Endothelial cell of hepatic sinusoid (primary cell): ENCODE data around the gene SLC43A2.

Source experiments
- in situ Hi-C: cut with HindIII; loops from 2 replicates; pipeline ENCODE4 v1.10.0; 2017; ENCODE audit warnings: low sequenced_read_pairs

Gene SLC43A2

DNA sequence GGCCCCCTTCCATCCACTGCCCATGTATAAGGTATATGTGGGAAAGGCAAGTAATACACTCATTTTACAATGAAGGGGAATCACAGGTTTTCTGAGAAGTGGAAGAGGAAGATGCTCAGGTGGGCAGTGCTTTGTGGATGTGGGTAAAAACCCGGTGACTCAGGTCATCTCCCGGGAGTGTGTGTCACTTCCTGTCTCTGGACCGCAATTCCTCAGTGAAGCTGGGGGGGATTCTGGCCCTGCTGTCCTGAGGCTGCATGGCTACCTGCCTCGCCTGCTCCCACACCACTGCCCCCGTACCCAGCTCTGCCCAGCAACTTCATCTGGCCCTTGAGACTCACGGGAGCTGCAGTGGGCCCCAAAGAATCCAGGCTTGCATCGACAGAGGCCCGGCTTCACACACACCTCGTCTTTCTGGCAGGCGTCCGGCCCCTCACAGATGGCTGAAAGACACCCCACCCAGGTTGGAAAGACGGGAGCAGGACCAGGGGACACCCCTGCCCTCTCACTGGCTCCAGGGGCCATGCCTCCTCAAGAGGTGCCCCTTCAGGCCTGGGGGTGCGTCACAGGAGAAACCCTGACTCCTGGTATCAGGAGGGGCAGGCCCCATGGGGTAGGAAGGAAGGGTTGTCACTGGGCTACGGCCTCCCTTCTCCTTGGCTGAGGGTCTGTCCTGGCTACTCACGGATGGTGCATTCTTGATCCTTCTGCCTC, 16.0 kb upstream of the SLC43A2 start:
- in situ Hi-C loops, result no loop called here

DNA sequence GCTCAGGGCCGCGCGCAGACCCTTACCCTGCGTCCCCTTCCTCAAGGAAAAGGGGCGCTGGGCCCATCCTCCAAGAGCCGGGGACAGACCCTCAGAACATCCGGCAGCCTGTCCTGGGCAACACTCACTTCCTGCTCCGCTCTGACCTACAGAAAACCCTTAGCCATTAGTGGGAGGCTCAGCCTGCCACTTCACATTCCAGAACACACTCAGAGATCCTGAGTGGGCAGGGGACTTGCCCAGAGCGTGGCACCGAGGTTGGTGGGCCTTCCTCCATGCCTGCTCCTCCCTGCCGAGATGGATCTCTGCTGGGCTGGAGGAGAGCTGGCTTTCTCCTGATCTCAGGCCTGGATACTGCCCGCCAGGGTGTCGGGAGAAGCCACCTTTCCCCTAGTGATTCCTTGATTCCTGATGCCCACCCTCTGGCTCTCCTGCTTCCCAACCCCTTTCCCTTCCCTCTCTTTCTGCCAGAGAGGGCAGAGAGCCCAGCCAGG, 15.4 kb upstream of the SLC43A2 start:
- in situ Hi-C loops, result no loop called here

DNA sequence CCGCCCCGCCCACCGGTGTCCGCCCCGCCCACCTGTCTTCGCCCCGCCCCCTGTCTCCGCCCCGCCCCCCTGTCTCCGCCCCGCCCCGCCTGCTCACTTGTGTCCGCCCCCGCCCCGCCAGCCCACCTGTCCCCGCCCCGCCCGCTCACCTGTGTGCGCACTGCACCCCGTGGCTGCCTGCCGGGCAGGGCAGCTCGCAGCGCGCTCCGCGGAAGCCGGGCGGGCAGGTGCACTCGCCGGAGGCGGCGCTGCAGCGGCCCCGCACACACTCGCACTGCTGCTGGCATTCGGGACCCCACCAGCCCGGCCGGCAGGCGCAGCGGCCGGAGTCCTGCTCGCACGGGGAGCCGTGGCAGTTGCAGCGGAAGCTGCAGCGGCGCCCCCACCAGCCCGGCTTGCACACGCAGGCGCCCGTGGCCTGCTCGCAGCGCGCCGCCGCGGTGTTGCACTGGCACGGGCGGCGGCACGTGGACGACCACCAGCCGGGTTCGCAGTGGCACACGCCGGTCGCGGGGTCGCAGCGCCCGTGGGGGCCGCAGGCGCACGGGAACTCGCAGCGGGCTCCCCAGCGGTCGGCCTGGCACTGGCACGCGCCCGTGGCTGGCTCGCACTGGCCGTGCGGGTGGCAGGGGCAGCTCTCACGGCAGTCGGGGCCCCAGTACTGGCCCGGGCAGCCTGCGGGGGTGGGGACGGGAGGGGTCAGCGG, 14.8 kb upstream of the SLC43A2 start:
- in situ Hi-C loops, result no loop called here

DNA sequence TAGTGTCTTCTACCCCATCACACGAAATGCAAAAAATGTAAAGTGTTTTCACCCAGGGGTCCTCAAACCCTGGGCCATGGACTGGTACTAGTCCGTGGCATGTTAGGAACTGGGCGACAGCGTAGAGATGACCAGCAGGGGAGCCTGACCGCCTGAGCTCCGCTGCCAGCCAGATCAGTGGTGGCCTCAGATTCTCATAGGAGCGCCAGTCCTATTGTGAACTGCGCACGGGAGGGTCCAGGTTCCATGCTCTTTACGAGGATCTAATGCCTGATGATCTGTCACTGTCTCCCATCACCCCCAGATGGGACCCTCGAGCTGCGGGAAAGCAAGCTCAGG, 12.4 kb upstream of the SLC43A2 start:
- in situ Hi-C loops, result no loop called here

DNA sequence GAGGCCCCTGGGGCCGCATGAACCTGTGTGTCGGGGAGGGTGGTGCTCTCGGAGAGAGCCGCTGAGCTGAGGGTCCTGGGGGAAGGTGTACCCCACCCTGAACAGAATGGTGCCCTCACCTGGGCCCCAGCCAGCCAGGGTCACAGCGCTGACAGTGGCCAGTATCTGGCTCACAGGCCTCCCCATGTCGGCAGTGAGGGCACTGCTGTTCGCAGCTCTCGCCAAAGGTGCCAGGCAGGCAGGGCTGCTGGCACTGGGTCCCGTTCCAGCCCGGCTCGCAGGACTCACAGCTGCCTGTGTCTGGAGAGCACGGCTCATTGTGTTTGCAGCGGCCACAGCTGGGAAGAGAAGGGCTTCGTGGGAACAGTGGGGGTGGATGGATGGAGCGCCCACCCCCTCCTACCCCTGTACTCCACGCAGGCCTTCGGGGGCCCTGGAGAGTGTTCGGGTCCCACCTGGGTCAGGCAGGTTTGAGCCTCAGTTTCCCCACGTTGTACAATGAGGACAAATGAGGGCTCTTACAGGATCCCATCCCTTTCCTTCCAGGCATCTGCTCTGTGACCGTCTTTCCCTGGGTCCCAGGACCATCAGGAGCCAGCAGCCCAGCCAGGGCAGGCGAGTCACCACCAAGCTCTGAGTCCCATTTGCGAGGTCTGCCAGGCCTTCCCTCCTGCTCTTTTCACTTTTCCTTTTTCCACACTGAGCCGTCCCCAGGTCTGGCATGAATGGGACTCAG, 11.9 kb upstream of the SLC43A2 start:
- in situ Hi-C loops, result no loop called here

DNA sequence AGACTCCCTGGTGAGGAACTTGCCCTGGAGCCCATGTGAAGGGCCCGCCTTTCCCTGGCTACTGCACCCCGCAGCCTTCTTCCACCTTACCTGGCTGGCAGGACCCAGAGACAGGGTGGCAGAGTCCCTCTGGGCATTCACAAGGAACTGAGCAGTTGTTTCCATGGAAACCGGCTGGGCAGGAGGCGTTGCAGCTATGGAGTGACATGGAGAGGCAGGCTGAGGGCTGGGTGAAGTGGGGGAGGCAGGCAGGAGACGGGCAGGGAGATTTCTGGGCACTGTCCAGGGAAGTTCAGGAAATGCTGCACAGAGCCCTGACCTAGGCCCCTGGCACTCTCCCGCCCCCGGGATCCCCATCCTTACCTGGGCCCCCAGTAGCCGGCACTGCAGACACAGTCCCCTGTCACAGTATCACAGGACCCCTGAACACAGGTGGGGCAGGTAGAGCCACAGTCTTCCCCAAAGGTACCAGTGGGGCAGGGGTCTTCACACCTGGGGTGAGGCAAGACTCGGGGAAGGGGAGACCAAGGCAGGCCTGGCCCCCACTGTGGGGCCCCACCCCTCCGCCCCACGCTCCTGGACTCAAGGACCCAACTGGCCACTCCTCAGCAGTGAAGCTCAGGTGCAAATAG, 11.0 kb upstream of the SLC43A2 start:
- in situ Hi-C loops, result loop anchor here (10.0 kb wide), 1 partner anchor 385 kb away; no protein-coding TSS in a partner anchor

DNA sequence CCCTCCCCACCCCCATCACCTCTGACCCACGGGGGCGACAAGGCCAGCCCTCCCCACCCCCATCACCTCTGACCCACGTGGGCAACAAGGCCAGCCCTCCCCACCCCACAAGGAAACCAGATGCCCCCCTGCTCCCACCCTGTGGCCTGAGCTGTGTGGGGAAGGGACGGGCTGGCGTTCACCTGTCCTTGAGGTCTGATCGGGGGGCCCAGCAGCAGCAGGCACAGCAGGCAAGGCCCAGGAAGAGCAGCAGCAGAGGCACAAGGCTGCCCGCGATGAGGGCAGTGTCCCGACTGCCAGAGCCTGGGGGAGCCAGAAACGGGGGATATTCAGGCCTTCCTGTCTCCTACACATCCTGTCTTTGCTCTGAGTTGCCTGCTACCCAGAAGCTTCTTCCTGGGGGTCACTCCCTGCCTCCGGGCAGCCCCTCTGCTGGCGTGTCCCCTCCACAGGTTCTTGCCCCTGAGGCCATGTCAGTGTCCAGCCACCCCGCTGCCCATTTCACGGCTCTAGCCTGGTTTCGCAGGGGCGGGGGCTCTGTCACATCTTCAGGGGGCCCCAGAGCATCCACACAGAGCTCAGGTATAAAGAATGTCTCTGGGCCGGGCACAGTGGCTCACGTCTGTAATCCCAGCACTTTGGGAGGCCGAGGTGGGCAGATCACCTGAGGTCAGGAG, 10.1 kb upstream of the SLC43A2 start:
- in situ Hi-C loops, result loop anchor here (10.0 kb wide), 1 partner anchor 384 kb away; no protein-coding TSS in a partner anchor

DNA sequence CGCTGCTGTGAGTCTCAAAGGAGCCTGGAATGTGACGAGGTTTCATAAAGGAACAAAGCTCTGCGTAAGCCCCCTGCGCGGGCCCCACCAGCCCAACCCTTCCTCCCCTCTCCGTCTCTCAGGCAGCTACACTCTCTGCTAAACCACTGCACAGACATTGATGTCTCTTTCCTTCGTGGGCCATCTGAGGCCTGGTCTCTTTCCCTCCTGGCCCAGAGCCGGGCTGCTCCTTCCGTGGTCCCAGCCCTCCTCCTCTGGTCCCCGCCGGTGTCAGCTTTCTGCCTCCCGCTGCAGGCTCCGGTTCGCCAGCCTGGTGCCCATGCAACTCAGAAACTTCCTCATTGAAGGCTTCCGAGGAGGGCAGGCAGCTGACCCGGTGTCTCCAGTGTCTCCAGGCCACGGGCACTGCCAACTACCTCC, 9.5 kb upstream of the SLC43A2 start:
- in situ Hi-C loops, result loop anchor here (10.0 kb wide), 1 partner anchor 383 kb away; no protein-coding TSS in a partner anchor

DNA sequence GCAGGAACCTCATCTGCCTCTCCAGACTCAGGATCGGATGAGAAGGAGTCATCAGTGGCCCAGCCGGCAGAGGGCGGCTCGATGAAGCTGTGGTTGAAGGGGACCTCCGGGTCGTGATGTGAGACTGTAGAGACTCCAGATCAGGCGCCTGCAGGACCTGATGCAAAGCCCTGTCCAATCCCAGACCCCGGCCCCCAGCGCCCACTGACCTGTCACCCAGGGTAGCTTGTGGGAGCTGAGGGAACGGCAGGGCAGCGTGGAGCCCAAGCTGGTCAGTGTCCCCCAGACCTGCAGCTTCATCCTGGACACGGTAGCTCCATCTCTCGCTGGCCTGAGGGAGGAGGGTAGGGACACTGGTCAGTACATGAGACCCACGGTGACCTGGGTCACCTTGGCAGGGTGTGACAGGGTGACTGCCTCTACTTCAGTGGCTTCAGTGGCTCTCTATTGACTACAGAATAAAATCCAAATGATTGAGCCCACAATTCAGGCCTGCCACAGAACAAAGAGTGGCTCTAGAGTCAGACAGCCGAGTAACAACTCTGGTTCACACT, 8.2 kb upstream of the SLC43A2 start:
- in situ Hi-C loops, result loop anchor here (10.0 kb wide), 1 partner anchor 382 kb away; no protein-coding TSS in a partner anchor

DNA sequence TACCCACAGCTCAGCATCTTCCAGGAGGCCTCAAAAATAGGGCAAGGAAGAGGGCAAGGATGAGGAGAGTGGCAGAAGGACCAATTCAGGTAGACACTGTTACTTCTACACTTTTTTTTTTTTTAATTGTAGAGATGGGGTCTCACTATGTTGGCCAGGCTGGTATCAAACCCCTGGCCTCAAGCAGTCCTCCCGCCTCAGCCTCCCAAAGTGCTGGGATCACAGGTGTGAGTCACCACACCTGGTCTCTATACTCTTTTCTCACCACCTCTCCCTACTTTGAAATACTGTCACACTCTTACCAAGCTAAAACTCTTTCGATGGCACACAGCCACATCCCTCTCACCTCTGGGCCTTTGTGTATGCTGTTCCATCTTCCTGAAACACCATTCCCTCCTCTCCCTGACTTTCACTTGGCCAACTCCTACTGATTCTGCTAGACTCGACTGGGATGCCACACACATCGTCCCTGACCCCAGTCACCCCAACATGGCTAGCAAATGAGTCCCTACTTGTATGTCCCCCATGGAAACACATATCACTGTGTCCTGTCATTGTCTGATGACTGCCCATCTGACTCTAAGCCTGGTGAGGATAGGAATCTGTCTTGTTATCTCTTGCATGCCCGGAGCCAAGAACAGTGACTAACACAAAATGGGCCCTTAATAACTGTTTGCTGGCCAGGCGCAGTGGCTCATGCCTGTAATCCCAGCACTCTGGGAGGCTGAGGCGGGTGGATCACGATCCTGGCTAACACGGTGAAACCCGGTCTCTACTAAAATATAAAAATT, 7.2 kb upstream of the SLC43A2 start:
- in situ Hi-C loops, result loop anchor here (10.0 kb wide), 1 partner anchor 381 kb away; no protein-coding TSS in a partner anchor

DNA sequence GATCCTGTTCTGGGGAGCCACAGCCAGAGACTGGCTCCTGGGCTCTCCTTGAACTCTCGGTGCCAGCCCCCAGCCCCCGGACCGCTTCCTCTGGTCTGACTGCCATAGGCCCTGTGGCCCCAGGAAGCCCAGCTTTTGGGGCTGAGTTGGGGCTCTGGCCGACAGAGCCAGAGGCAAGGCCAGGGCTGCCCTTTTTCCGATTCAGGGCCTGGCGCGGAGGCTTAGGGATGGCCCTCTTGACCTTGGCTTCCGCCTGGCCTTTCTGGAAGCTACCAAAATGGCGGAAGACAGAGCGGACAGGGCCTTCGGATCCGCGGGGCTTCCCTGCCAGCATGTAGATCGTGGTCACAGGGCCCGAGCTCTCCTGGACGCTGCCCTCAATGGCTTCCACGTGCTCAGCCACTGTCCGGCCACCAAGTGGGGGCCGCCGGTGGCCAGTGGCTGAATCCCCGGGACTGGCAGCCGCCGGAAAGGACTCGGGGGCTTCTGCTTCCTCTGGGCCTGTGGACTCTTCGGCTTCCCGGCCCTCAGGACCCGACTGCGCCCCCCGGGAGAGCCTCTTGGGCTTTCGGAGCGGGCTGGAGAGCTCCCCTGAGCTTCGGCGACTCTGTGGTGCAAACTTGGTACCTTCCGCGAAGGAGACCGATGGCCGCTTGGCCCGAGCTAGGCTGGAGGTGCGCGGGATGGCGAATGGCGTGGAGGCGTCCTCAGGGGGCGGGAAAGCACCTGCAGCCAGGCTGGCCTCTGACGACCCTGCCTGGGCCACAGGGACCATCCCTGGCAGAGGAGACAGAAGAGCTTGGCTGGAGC, 6.4 kb upstream of the SLC43A2 start:
- in situ Hi-C loops, result loop anchor here (10.0 kb wide), 1 partner anchor 380 kb away; no protein-coding TSS in a partner anchor

DNA sequence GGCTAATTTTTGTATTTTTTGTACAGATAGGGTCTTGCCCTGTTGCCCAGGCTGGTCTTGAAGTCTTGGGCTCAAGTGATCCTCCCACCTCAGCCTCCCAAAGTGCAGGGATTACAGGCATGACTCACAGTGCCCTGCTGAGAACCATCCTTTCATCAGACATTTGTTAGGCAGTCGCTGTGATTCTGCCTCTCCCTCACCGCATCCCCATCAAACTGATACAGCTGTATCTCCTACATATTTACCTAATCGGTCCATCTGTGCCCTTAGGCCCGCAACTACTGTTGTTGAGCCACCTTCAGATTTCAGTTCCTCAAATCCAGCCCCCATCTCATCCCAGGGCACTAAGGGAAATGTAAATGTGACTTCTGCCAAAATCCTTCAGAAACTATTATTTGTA, 2.0 kb upstream of the SLC43A2 start:
- in situ Hi-C loops, result loop anchor here (10.0 kb wide), 1 partner anchor 376 kb away; no protein-coding TSS in a partner anchor

DNA sequence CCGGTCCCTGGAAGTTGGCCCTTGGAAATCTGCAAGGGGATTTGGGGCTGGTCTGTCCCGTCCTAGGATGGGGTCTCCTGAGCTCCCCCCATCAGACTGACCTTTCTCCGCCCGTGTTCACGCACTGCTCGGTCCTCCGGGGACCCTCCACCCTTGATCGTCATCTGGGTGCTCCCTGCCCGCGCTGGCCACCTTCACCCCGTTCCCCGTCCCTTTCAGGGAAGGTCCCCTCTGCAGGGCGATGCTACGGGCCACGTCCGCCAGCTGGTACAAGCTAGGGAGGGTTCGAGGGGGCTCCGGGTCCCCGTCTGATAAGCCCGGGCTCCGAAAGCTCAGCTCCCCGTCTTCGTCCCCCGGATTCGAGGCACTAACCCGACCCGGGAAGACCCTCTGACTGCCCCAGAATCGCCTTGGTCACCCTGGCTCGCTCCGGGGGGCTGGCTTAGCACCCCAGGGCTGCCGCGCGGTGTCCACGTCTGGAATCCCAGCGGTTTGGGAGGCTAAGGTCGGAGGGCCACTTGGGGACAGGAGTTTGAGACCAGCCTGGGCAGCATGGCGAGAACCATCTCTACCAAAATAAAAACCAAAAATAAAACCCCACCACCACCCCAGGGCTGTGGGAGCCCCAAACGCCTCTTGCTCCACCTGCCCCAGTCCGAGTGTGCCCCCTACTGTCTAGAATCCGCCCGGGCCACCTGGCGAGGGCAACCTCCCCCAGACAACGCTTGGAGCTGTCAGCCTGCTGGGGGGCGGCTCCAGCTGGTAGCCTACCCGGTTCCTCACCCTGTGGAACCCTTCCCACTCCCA, 1.1 kb upstream of the SLC43A2 start:
- in situ Hi-C loops, result loop anchor here (10.0 kb wide), 1 partner anchor 375 kb away; no protein-coding TSS in a partner anchor

DNA sequence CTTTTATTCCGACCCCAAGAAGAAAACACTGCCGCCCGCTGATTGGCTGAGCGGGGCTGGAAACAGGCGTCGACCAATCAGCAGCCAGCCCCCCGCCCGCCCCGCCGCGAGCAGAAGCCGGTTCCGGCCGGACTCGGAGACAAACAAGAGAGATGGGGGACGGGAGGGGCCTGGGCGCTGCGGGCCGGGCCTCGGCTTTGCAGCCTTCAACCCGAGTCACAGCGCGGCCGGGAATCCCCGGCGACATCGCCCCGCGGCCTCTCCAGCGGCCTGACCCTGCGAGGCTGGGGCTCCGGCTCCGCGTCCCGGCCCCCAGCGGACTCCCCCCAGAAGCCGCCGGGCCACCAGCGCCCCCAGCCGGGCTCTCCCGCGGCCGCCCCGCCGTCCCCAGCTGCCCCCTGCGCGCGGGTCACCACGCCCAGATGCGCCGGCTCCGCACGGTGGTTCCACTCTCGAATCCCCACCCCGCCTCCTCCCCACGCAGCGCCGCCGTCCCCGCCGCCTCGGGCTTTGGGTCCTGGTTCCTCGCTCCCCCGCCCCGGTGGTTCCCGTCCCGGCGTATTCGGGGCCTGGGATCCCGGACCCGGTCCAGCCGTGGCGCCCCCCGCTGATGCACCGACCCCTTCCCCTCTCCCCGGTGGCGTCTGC, 346 bp upstream of the SLC43A2 start:
- in situ Hi-C loops, result no loop called here

DNA sequence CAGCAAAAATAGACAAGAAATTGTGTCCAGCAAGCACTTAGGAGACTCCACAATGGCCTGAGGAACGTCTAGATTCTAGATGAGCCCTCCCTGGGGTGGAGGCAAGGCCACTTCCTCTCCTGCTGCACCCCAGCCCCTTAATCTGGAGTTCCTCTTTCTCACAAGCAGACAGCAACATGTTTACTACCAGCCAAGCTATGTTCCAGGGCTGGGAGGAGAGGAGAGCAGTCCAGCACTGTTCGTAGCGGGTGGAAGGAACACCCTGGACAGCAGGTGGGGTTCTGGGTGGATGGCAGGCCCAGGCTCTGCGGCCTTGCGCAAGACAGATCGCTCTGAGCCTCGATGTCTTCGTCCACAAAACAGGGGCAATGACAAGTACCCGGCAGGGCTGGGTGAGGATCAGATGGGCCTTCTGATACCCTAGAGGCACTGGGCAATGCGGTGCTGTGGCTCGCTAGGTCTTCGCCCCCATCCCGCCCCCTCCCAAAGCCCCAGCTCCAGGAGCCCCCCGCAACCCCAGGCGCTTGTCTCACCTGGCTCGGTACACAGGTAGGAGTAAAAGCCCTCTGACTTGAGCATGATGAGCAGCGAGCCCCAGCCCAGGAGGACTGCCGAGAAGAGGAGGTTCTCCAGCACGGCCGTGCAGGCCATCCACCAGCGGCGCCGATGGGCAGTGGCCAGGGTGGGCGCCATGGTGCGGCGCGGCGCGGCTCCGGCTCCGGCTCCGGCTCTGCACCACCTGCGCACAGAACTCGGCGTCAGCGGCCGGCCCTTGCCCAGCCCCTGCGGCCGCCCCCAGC, 1.3 kb downstream of the SLC43A2 start:
- in situ Hi-C loops, result no loop called here

DNA sequence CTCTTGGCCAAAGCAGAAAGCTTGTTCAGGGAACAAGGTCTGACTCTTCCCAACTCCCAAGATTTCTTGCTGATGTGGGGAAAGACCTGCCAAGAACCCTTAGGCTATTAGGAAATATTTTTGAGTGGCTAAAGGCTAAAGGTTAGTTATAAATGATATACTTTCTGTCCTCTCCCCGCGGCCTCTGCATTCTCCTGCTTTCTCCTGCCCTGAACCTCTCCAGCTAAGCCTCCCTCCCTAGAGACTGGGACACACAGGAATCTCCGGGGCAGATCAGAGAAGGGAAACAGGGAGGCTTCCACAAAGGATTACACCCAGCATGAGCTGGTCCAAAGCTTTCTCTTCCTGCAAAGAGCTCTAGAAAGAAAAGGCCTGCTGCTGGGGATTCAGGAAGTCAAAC, 2.3 kb downstream of the SLC43A2 start:
- in situ Hi-C loops, result no loop called here
